GM12891 (cell line): Measurements from ENCODE around the gene C2orf92.

Experiments used
- POLR2A ChIP-seq: IDR thresholded peaks from 2 replicates; pipeline ENCODE4 v1.6.1; 2011; ENCODE audit warnings: low read depth, low read length, control low read depth
- POLR2AphosphoS5 ChIP-seq: IDR thresholded peaks from 2 replicates; pipeline ENCODE4 v1.6.1; 2011; ENCODE audit warnings: low read depth, low read length, control low read depth
- SPI1 ChIP-seq: IDR thresholded peaks from 2 replicates; pipeline ENCODE4 v1.6.1; 2011; ENCODE audit warnings: low read depth, low read length, control low read depth

GRCh38 chr2:97747716-97748115 lies 78.2 kb downstream of the C2orf92 start:
- TF ChIP-seq POLR2AphosphoS5: no peak
- TF ChIP-seq SPI1: no peak
- no peak for TF ChIP-seq POLR2A
